Fibroblast of skin of left biceps (primary cell): ENCODE results near the gene CETN3.

Source experiments
- DNase-seq, 2 experiments: peaks; one replicate each; pipeline ENCODE4 v3.0.0-alpha.2; 2013; ENCODE audit warnings: low read depth in 2 of 2

The CETN3 gene

GRCh38 chr5:90409318-90410177 lies at the start of gene CETN3:
CETN3 (minus strand) TSS chr5:90409756; CDS start chr5:90409661, 95 bp downstream.
- peak; percentile 94 to 95 for DNase-seq

DNA sequence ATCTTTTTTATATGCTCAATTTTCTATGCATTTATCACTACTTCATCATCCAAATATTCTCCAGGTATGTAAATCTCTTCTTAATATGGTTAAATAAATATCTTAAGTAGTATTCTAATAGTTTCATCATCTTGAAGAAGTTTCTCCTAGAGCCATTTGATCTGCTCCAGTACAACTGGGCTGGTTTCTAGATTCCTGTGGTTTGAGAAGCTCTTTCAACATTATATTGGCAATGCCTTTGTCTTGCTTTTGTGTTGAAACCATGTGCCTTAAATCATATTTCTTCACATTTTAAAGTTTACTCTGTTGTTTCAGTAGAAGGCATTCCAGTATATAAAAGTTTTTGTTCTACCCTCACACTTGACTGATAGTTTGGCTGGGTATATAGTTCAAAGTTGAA lies 37.4 kb upstream of the CETN3 start:
- peak; percentile 39 to 50 for DNase-seq

DNA sequence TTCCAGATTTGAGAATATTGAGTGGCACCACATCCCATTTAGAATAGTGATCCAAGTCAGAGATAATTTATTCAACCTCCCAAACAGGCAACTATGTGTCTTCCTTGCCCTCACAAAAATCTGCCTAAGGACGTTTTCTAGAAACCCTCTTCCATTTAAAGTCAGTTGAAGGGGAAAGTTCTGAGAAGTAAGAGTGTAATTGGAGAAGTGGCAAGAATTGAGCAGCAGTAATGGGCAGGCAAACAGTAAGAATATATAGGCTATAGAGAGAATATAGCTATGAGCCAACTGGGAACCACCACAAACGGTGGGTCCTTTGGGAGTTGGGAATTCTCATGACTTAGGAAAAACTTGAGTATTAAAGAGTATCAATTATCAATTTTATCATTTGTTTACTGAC lies 31.1 kb upstream of the CETN3 start:
- DNase-seq: no peak

DNA sequence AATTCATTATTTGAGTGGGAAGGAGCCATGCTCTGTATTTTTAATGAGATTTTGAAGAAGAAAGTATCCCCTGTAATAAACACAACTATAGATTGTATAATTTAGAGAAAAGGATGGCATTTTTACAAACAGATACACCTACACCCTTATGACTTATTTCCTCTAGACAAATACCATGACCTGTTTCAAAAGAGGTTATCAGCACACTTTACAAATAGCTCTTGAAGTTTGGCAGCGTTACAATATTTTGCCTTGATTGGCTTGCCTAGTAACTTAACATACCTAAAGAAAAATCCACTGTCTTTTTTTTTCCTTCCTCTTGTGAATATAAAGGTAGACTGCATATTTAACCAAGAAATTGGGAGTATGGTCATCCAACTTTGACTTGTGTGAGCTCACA lies 28.5 kb upstream of the CETN3 start:
- DNase-seq: no peak

- DNase-seq: no peak
Measured at GRCh38 chr5:90437663-90438062, 28.1 kb upstream of the CETN3 start.

- no peak for DNase-seq
Measured at GRCh38 chr5:90434116-90434714, 24.7 kb upstream of the CETN3 start.

DNA sequence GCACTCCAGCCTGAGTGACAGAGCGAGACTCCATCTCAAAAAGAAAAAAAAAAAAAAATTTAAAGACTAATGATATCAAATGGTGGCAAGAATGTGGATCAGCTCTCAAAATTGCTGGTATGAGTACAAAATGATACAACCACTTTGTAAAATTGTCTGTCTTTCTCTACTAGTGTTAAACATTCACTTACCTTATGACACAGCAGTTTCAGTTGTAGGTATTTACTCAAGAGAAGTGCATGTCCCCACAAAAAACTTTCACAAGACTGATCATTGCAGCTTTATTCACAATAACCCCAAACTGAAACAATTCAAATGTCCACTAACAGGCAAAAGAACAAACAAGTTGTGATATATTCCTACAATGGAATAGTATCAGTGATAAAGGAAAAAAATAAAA lies 14.7 kb upstream of the CETN3 start:
- DNase-seq: no peak

- DNase-seq: no peak
Measured at GRCh38 chr5:90421136-90421535, 11.6 kb upstream of the CETN3 start.

GRCh38 chr5:90418214-90418613 lies 8.7 kb upstream of the CETN3 start:
- DNase-seq: no peak

- DNase-seq: no peak
Measured at GRCh38 chr5:90410178-90410762, 714 bp upstream of the CETN3 start.

- no peak for DNase-seq
Measured at GRCh38 chr5:90408571-90409317, 812 bp downstream of the CETN3 start.

GRCh38 chr5:90406466-90406865 lies 3.1 kb downstream of the CETN3 start:
- no peak for DNase-seq

- no peak for DNase-seq
Measured at GRCh38 chr5:90402521-90403255, 6.9 kb downstream of the CETN3 start.

- no peak for DNase-seq
Measured at GRCh38 chr5:90399251-90399650, 10.3 kb downstream of the CETN3 start.

- DNase-seq: no peak
Measured at GRCh38 chr5:90398726-90399125, 10.8 kb downstream of the CETN3 start.

GRCh38 chr5:90395005-90395404 lies 14.6 kb downstream of the CETN3 start:
- no peak for DNase-seq

- DNase-seq: no peak
Measured at GRCh38 chr5:90390928-90391327, 18.6 kb downstream of the CETN3 start.

GRCh38 chr5:90390326-90390725 lies 19.2 kb downstream of the CETN3 start:
- DNase-seq: no peak

DNA sequence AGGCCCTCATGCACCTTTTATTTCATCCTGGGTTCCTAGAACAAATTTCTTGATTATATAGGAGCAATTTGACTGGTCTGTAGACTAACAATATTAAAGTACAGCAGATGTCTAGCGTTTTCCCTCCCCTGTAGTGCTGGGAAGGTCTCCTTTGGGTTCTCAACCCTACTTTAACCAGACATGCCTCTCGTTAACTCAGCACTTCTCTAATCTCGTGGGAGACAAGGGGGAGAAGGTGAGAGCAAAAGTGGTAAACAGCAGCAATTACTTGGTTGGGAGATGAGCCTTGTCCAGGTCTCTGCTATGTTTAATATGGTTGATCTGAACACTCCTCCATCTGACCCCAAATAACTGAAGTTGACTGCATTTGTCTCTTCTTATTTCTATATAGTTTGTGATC lies 22.0 kb downstream of the CETN3 start:
- no peak for DNase-seq

DNA sequence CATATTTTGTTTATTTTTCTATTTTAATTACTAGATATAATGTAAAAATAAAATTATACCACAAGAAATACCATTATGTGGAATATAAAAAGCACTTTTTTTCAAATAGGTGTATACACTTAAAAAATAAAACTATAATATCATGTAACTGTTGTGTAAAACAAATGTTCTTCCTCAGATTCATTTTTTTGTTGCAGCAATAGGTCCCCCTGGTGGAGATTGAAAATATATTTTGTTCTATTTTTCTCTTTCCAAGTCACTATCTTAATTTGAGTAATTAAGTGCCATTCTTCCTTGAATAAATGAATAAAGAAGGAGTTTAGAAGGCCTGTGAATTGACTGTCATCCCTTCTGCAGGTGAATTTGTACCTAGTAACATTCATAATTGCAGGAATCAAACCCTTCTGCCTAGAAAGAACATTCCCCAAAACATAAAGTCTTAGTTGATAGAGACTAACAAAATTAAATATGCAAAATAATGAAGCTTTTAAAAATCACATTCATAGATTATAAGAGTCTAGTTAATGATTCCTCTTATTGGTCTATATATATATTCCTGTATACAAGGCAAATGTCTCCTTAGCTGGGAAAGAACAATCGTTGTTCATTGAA lies 23.4 kb downstream of the CETN3 start:
- DNase-seq: no peak

DNA sequence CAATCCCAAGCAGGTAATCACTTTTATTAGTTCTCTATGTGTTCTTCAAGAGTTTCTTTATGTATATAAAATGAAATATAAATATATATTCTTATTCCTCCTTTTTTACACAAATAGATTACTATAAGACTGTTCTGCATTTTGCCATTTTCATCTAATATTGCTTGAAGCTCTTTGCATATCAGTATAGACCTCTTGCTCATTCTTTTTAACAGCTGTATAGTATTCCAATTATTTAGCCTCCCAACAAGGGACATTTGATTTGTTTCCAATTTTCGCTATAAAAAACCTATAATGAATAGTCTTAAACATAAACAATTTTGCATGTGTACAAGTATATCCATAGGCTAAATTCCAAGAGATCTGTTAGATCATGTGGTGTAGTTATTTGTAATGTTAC lies 25.2 kb downstream of the CETN3 start:
- no peak for DNase-seq
